Esophagus squamous epithelium (tissue), 4 donors: ENCODE data around the gene TMEM108.

Source experiments
- POLR2A ChIP-seq, 4 donors: fragments of 450-650 bp; IDR thresholded peaks; one replicate each; pipeline ENCODE4 v1.6.1; 2017; ENCODE audit warnings: antibody characterized with exemption in 4 of 4, mild to moderate bottlenecking in 4 of 4, moderate library complexity in 3 of 4
- TF ChIP-seq, protein P1 (sequence below), 6 experiments: fragments of 450-650 bp in 4 of 6; fragments of 200-600 bp in 2 of 6; sonication (generic) in 2 of 6; IDR thresholded peaks; one replicate each; pipeline ENCODE4 v1.5.1; 2016 to 2019; ENCODE audit warnings: antibody characterized with exemption in 6 of 6, mild to moderate bottlenecking in 4 of 6, moderate library complexity in 4 of 6

DNA sequence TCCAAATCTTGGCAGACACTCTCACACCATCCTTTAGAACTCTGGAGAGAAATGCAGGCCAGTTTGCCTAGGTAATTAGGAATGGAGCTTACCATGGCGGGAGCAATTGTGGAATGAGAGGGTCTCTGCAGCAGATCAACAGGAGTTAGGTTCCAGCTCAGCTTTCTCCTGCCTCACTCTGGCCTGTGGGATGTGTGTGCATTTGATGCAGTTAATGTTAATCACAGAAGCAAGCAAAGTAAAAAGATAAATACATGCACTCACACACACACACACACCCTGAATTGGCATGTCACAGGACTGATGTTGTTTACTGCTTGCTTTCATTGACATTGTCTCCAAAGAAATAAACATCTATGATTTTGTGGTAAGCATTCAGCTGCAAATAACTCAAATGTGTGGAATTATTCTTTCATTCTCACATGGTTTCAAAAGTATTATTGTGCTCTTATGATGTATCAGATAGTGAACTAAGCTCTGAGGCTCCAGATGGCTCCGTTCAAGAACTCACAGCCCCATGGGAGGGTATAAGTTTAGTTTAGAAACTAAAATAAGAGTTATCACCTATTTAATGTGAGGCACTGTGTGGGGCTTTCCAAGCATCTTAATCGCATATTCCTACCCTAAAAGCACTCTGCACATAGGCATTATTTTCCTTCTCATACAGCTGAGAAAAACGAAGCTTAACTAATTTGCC, 330.3 kb downstream of the TMEM108 start:
- TF ChIP-seq, protein P1, sequence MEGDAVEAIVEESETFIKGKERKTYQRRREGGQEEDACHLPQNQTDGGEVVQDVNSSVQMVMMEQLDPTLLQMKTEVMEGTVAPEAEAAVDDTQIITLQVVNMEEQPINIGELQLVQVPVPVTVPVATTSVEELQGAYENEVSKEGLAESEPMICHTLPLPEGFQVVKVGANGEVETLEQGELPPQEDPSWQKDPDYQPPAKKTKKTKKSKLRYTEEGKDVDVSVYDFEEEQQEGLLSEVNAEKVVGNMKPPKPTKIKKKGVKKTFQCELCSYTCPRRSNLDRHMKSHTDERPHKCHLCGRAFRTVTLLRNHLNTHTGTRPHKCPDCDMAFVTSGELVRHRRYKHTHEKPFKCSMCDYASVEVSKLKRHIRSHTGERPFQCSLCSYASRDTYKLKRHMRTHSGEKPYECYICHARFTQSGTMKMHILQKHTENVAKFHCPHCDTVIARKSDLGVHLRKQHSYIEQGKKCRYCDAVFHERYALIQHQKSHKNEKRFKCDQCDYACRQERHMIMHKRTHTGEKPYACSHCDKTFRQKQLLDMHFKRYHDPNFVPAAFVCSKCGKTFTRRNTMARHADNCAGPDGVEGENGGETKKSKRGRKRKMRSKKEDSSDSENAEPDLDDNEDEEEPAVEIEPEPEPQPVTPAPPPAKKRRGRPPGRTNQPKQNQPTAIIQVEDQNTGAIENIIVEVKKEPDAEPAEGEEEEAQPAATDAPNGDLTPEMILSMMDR (IDR thresholded peaks at IDR 0.05) = no peak
- no peak for TF ChIP-seq POLR2A (IDR thresholded peaks at IDR 0.05)
